Urinary bladder (tissue), 4 donors: ENCODE results near the gene PCNX3. TPM values are rescaled to one million over a fixed set of nuclear protein-coding genes. Genes with fewer than 3 reads are reported as not detected.

Source experiments
- DNase-seq: peaks from one replicate; pipeline ENCODE4 v3.0.0-alpha.2; 2015; ENCODE audit errors: extremely low spot score
- H3K27ac ChIP-seq: one replicate; pipeline ENCODE4 v1.5.1; 2013; ENCODE audit warnings: low read depth, mild to moderate bottlenecking, moderate library complexity
- H3K36me3 ChIP-seq: one replicate; pipeline ENCODE4 v1.6.1; 2013; ENCODE audit warnings: mild to moderate bottlenecking, moderate library complexity; ENCODE audit not compliant: insufficient read depth
- H3K4me1 ChIP-seq: one replicate; pipeline ENCODE4 v1.6.1; 2013; ENCODE audit warnings: mild to moderate bottlenecking, moderate library complexity; ENCODE audit not compliant: insufficient read depth
- H3K4me3 ChIP-seq: one replicate; pipeline ENCODE4 v1.5.1; 2013; ENCODE audit warnings: low read depth, low read length
- WGBS: extraction: QIAGEN DNeasy Blood & Tissue Kit; methylation state at CpG from one replicate; pipeline ENCODE4 v1.1.7; 2013; 5-methylcytosine and 5-hydroxymethylcytosine counted together
- polyA plus RNA-seq: library from polyadenylated mRNA; stranded (reverse); fragments of 200-250 nt; gene quantifications from one replicate; pipeline ENCODE4 v1.2.3, GENCODE V29; 2013
- total RNA-seq: library from RNA; depleted of rRNA; stranded (reverse); fragments of >200 nt; gene quantifications from one replicate; pipeline ENCODE4 v1.2.3, GENCODE V29; 2014
- donor health status: healthy with polysubstance abuse.
- donor health status: healthy.

PCNX3 gene
- total and polyA plus RNA-seq, 2 donors: 8.3 to 25.3 TPM

DNA sequence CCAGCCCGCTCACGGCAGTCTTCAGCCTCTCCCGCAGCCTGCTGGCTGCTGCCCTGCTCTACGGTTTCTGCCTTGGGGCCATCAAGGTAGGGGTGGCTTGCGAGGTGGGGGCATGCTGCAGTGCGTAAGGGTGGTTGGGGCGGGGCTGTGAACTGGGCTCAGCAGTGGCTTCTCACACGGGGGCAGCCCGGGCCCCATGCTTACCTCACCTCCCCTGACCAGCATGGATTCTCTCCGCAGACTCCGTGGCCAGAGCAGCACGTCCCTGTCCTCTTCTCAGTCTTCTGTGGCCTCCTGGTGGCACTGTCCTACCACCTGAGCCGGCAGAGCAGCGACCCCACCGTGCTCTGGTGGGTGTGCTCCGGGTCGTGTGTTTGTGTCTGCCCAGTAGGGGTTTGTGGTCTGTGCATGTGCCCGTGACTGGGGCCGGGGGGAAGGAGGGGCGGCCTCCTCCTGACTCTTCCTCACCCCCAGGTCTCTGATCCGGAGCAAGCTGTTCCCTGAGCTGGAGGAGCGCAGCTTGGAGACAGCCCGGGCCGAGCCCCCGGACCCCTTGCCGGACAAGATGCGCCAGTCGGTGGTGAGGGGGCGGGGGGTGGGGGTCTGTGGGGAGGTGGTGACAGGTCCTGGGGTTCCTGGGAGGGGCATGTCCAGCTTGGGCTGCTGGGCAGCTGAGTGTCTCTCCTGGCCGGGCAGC, 9.5 kb downstream of the PCNX3 start:
- 85% methylated on average over 30 of the region's 30 CpGs for WGBS
- Histone ChIP-seq H3K27ac (no peak overlapping the region), H3K36me3 (no peaks in the 10 kb centered on the region), H3K4me3 (no peak overlapping the region), H3K4me1 (no peaks in the 10 kb centered on the region)
- DNase-seq: no peak

DNA sequence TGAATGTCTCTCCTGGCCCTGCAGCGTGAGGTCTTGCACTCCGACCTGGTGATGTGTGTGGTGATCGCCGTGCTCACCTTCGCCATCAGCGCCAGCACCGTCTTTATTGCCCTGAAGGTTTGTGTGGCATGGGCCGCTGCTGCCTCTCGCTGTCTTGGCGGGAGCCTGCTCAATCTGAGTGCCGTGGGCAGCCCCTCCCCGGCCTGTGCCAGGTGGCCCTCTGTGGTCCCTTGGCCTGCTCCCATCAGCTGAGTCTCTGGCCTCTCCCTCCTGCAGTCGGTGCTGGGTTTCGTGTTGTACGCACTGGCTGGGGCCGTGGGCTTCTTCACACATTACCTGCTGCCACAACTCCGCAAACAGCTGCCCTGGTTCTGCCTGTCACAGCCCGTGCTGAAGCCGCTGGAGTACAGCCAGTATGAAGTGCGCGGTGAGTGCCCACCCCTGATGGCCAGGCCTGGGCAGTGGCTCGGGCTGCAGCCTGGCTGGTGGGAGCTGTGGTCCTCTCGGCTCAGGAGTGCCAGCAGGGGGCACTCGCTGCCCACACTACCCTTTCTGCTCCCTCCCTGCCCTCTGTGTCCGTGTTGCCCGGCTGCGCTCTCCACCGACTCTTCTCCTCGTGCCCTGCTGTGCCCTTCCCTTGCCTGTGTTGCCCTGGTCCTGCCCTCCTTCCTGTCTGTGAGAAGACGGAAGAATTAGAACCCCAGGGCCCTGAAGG, 10.2 kb downstream of the PCNX3 start:
- DNase-seq: no peak
- Histone ChIP-seq H3K27ac (no peak overlapping the region), H3K4me3 (no peak overlapping the region), H3K4me1 (no peaks in the 10 kb centered on the region), H3K36me3 (peaks cover 3% of the 10 kb centered on the region)
- WGBS: 71% methylated on average over 30 of the region's 30 CpGs

GRCh38 chr11:65627202-65627601, 11.6 kb downstream of the PCNX3 start:
- Histone ChIP-seq H3K36me3 (peaks cover 3% of the 10 kb centered on the region), H3K27ac (no peak overlapping the region), H3K4me3 (no peak overlapping the region), H3K4me1 (no peaks in the 10 kb centered on the region)
- no peak for DNase-seq
- 95% methylated on average over 13 of the region's 13 CpGs for WGBS

GRCh38 chr11:65629579-65629978, 14.0 kb downstream of the PCNX3 start:
- DNase-seq: no peak
- no peaks in the 10 kb centered on the region for H3K4me1 ChIP-seq
- H3K27ac ChIP-seq: no peak overlapping the region
- WGBS: 96% methylated on average over 14 of the region's 14 CpGs
- no peak overlapping the region for H3K4me3 ChIP-seq
- H3K36me3 ChIP-seq: peaks cover 3% of the 10 kb centered on the region

DNA sequence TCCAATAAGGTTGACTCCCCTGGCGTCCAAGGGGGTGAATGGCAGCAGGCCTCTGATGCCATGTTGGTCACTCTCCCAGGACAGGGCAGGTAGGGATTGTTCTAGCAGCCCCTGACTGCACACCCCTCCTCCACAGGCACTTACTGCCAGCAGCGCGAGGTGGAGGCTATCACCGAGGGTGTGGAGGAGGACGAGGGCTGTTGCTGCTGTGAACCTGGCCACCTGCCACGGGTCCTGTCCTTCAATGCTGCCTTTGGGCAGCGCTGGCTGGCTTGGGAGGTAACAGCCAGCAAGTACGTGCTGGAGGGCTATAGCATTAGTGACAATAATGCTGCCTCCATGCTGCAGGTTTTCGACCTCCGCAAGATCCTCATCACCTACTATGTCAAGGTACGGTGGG, 14.6 kb downstream of the PCNX3 start:
- H3K36me3 ChIP-seq: peaks cover 4% of the 10 kb centered on the region
- no peak overlapping the region for H3K4me3 ChIP-seq
- H3K27ac ChIP-seq: no peak overlapping the region
- 89% methylated on average over 11 of the region's 11 CpGs for WGBS
- H3K4me1 ChIP-seq: no peaks in the 10 kb centered on the region
- DNase-seq: no peak

GRCh38 chr11:65633390-65634108, 18.0 kb downstream of the PCNX3 start:
- 88% methylated on average over 20 of the region's 20 CpGs for WGBS
- no peak for DNase-seq
- peaks cover 8% of the 10 kb centered on the region for H3K36me3 ChIP-seq
- H3K4me3 ChIP-seq: no peak overlapping the region
- no peaks in the 10 kb centered on the region for H3K4me1 ChIP-seq
- no peak overlapping the region for H3K27ac ChIP-seq

GRCh38 chr11:65634109-65634436, 18.5 kb downstream of the PCNX3 start:
- Histone ChIP-seq H3K27ac (no peak overlapping the region), H3K36me3 (peaks cover 8% of the 10 kb centered on the region), H3K4me3 (no peak overlapping the region), H3K4me1 (no peaks in the 10 kb centered on the region)
- no peak for DNase-seq
- WGBS: 91% methylated on average over 14 of the region's 14 CpGs

DNA sequence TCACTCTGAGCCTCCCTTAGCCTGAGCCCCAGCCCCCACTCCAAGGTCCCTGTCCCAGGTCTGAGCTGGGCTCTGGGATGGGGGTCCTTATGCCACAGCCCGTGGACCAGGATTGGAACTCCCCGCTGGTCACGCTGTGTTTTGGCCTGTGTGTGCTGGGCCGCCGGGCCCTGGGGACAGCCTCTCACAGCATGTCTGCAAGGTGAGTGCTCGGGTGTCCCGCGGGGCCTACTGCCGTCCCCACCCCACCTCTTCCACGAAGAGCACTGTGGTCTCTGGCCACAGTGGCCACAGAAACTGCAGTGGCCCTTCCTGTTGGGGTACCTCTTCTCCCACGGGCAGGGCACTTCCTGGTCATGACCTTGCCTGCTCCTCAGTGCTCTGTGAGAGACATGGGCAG, 18.9 kb downstream of the PCNX3 start:
- DNase-seq: no peak
- peaks cover 8% of the 10 kb centered on the region for H3K36me3 ChIP-seq
- WGBS: 92% methylated on average over 11 of the region's 11 CpGs
- H3K4me3 ChIP-seq: no peak overlapping the region
- no peaks in the 10 kb centered on the region for H3K4me1 ChIP-seq
- no peak overlapping the region for H3K27ac ChIP-seq

GRCh38 chr11:65634905-65635731, 19.5 kb downstream of the PCNX3 start:
- H3K4me3 ChIP-seq: no peak overlapping the region
- 93% methylated on average over 46 of the region's 46 CpGs for WGBS

DNA sequence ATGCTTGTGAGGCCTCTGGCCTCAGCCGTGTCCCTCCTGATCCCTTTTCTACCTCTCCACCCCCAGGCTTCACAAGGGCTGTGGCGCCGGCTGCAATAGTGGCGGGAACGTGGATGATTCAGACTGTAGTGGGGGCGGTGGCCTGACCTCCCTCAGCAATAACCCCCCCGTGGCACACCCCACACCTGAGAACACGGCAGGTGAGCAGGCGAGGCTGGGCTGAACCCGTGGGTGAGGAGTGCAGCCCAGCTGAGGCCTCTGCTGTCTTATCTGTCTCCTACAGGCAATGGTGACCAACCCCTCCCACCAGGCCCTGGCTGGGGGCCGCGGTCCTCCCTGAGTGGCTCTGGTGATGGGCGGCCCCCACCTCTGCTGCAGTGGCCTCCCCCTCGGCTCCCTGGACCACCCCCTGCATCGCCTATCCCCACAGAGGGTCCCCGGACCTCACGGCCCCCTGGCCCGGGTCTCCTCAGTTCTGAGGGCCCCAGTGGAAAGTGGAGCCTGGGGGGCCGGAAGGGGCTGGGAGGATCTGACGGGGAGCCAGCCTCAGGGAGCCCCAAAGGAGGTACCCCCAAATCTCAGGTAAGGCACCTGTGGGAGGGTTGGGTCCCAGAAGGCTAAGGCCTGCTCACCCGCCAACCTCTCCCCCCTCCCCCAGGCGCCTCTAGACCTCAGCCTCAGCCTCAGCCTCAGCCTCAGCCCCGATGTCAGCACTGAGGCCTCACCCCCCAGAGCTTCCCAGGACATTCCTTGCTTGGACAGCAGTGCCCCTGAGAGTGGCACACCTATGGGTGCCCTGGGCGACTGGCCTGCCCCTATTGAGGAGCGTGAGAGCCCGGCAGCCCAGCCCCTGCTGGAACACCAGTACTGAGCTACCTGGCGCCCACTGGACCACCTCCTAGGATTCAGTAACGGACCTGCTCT, 20.8 kb downstream of the PCNX3 start:
- Histone ChIP-seq H3K27ac (no peak overlapping the region), H3K4me3 (no peak overlapping the region), H3K4me1 (no peaks in the 10 kb centered on the region), H3K36me3 (peaks cover 4% of the 10 kb centered on the region)
- 93% methylated on average over 28 of the region's 28 CpGs for WGBS
- DNase-seq: no peak

More at GRCh38 chr11:65634905-65635731, 19.5 kb downstream of the PCNX3 start:
- Histone ChIP-seq H3K4me1 (no peaks in the 10 kb centered on the region), H3K27ac (no peak overlapping the region), H3K36me3 (peaks cover 8% of the 10 kb centered on the region)
- no peak for DNase-seq

DNA sequence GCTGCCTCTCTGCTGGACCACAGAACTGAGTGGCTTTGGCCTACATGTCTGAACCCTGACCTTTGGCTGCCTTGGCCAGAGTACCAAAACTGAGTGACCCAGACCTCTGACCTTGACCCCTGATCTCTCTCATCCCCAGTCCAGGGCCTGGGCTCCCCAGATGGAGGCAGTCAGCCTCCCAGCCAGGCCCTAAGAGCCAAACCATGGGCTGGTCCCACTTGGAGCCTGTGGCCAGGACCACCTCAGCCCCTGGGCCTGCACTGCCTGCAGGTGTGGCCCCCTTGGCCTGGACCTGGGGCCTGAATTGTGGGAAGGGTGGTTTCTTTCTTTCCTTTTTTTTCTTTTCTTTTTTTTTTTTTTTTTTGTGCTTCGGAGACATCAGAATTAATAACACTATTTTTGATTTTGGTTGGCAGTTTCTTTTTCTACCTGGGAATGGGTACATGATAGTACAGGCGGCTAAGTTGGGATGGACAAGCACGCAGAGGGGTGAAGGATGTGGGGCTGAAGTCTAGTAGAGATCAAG, 21.5 kb downstream of the PCNX3 start:
- DNase-seq: no peak
- WGBS: 87% methylated on average over 3 of the region's 3 CpGs
- Histone ChIP-seq H3K4me1 (no peaks in the 10 kb centered on the region), H3K4me3 (no peak overlapping the region), H3K27ac (no peak overlapping the region), H3K36me3 (peaks cover 4% of the 10 kb centered on the region)

DNA sequence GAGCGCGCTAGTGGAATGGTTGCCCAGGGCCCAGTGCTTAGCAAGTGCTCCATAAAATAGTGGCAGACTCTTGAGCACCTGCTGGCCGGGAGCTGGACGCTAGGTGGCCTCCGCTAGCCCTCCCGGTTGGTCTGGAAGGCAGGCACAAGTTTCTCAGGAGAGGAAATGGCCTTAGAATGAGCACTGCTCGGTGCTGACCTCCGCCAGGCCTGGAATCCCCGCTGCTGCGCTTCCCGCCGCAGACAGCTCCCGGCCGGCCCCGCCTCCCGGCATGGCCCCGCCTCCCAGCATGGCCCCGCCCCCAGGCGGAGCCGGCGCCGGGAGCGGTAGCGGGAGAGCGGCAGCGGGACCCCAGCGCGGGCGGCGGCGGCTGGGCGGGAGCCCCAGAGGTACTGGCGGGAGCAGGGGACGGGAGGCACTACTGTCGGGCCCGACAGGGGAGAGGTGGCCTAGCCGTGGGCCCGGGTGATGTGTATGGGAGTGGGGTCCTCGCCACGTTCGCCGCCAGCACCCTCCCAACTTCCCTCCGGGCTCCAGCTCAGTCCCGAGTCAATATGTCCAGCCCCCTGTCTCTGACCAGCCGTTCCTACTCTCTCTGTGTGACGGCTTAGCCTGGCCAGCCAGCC, 22.3 kb downstream of the PCNX3 start, which contains the start of gene SIPA1:
TSS of gene SIPA1 (plus strand) at position 308 of the 626 bp plus-strand sequence. CDS start 2,821 bp downstream, outside the sequence.
- 3% methylated on average over 46 of the region's 46 CpGs for WGBS
- Histone ChIP-seq H3K27ac (peak within 1 kb of the TSS; percentile 55), H3K4me3 (peak within 1 kb of the TSS; percentile 60), H3K4me1 (no peaks in the 10 kb centered on the region), H3K36me3 (peaks cover 4% of the 10 kb centered on the region)
- DNase-seq: no peak
